Measurements from ENCODE around the gene TM2D3.

DNA sequence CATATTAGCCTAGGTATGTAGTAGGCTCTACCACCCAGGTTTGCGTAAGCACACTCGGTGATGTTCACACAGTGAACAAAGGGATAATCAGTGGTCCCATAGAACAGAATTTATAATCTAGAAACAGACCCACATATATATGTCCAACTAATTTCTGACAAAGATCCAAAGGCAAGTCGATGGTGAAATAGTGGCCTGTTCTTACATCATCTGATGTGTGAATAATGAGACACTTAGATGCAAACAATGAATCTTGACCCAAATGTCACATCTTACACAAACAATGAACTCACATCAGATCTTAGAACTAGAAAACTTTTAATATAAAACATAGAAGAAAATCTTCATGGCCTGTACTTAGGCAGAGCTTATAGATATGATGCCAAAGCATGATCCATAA lies 17.6 kb upstream of the TM2D3 start:
- TF ChIP-seq, protein P1, sequence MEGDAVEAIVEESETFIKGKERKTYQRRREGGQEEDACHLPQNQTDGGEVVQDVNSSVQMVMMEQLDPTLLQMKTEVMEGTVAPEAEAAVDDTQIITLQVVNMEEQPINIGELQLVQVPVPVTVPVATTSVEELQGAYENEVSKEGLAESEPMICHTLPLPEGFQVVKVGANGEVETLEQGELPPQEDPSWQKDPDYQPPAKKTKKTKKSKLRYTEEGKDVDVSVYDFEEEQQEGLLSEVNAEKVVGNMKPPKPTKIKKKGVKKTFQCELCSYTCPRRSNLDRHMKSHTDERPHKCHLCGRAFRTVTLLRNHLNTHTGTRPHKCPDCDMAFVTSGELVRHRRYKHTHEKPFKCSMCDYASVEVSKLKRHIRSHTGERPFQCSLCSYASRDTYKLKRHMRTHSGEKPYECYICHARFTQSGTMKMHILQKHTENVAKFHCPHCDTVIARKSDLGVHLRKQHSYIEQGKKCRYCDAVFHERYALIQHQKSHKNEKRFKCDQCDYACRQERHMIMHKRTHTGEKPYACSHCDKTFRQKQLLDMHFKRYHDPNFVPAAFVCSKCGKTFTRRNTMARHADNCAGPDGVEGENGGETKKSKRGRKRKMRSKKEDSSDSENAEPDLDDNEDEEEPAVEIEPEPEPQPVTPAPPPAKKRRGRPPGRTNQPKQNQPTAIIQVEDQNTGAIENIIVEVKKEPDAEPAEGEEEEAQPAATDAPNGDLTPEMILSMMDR (IDR thresholded peaks at IDR 0.05) = no peak
- TF ChIP-seq POLR2A (IDR thresholded peaks at IDR 0.05) = no peak
